HG03558 (cell line): Measurements from ENCODE around the gene RAB11FIP4.
"Not testable (repeated sequence)": the region's sequence is repeated elsewhere in the genome, so short reads cannot be mapped to it uniquely, and the experiment has no call there.

Source experiments
- ATAC-seq: cut with Tn5 transposase; IDR thresholded peaks from one replicate; pipeline ENCODE4 v1.9.1; 2021; ENCODE audit warnings: moderate number of reproducible peaks; ENCODE audit not compliant: unreplicated experiment; ENCODE audit errors: extremely low read depth

RAB11FIP4 gene

GRCh38 chr17:31427684-31428083 lies 36.2 kb downstream of the RAB11FIP4 start:
- ATAC-seq = no peak

DNA sequence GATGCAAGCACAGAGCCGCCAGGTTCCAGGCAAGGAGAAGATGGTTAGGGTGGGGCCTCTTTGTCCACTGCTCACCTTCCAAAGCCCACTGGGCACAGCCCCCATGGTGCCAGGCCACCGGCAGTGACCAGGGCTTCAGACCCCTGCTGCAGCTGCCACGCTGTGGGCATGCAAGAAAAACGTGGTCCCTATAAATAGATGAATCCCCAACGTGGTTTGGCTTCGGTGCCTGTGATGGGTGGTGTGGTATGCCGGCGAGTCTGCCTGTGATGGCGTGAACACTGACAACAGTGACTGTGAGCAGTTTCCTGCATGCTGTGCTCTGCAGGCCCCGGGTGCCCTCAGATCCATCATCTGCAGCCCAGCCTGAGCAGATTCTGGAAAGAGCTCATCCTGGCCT lies 36.6 kb downstream of the RAB11FIP4 start:
- ATAC-seq = no peak

- ATAC-seq = no peak
Measured at GRCh38 chr17:31428512-31428911, 37.0 kb downstream of the RAB11FIP4 start.

- ATAC-seq = no peak
Measured at GRCh38 chr17:31431098-31431851, 39.8 kb downstream of the RAB11FIP4 start.

DNA sequence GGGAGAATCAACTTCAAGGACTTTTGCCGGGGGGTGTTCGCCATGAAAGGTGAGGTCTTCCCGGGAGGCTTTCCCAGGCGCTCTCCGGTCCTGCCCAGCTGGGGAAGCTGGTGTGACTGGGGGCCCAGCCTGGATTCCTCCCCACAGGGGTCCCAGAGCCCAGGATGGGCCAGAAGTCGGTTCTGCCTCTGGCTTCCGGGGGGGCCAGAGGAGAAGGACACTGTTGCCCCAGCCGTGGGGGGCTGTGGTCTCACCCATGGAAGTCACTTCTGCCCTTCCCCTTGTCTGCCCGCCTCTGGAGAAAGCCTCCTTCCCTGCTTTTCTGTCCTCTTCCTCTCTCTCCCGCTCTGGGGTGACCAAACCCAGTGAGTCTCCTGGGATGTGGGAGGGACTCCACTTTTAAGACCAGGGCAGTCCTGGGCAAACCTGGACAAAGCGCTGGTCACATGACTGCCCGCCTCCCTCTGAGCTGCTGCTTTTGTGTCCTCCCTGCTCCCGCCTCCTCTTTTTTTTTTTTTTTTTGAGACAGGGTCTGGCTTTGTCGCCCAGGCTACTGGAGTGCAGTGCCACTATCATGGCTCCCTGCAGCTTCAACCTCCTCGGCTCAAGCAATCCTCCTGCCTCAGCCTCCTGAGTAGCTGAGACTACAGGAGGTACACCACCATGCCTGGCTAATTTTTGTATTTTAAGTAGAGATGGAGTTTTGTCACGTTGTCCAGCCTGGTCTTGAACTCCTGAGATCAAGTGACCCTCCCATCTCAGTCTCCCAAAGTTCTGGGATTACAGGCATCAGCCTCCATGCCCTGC lies 40.6 kb downstream of the RAB11FIP4 start:
- no peak for ATAC-seq

GRCh38 chr17:31433091-31433790 lies 41.8 kb downstream of the RAB11FIP4 start:
- no peak for ATAC-seq

- ATAC-seq = no peak
Measured at GRCh38 chr17:31433811-31434726, 42.6 kb downstream of the RAB11FIP4 start.

- ATAC-seq = no peak
Measured at GRCh38 chr17:31434727-31435050, 43.2 kb downstream of the RAB11FIP4 start.

DNA sequence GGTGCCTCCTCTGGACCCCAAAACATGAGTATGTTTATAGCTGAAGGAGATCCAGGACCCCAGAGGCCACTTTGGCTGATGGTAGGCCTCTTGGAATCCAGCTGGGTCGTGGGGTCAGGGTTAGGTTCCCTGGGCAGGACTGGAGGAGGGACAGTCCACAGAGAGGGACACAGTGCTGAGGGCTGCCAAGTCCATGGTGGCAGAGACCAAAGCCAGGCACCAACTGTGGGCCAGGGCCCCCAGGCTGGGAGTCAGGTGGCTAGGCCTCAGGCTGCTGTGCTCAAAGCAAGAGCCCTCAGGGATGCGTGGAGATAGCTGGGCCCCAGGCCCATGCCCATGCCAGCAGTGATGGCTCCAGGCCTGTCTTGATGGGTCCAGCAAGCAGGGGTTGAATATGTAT lies 44.1 kb downstream of the RAB11FIP4 start:
- no peak for ATAC-seq

GRCh38 chr17:31437720-31438400 lies 46.4 kb downstream of the RAB11FIP4 start:
- ATAC-seq = no peak

DNA sequence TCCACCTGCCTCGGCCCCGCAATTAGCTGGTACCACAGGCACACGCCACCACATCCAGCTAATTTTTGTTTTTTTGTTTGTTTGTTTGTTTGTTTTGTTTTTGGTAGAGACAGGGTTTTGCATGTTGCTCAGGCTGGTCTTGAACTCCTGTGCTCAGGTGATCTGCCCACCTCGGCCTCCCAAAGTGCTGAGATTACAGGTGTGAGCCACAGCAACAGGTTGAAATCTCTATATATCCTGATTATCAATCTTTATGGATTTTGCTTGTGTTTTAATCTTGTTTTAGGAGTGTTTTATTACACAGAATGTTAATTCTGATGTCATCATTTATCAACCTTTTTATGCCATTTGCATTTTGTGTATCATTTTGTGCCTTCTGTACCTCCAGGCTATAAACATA lies 48.2 kb downstream of the RAB11FIP4 start:
- no peak for ATAC-seq

DNA sequence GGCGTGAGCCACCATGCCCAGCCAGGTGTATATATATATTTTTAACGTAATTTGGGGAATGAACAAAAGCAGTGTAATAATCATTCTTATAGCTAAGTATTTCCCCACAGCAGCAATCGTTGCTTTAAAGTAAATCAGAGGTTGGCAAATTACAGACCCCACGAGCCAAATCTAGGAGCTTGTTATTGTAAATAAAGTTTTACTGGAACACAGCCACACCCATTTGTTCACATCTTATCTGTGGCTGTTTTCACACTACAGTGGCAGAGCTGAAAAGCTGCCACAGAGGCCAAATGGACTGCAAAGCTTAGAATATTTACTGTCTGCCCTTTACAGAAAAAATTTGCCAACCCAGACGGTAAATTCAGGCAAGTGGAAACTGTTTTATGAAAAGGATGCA lies 50.8 kb downstream of the RAB11FIP4 start:
- no peak for ATAC-seq

- ATAC-seq = not testable (repeated sequence)
Measured at GRCh38 chr17:31442856-31443255, 51.4 kb downstream of the RAB11FIP4 start.

DNA sequence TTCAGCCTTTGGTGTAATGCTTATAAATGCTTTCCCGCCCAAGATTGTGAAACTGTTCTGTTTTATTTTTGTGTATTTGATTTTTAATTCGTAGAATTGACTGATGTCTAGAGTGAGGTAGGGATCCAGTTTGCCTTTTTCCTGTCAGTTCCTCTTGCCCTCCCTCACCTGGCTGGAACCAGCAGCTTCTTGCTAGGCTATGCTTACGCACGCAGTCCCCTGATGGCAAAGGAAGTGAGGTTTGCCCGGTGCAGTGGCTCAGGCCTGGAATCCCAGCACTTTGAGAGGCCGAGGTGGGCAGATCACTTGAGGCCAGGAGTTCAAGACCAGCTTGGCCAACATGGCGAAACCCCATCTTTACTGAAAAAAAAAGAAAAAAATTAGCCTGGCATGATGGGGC lies 51.9 kb downstream of the RAB11FIP4 start:
- no peak for ATAC-seq

- no peak for ATAC-seq
Measured at GRCh38 chr17:31444026-31444425, 52.6 kb downstream of the RAB11FIP4 start.

DNA sequence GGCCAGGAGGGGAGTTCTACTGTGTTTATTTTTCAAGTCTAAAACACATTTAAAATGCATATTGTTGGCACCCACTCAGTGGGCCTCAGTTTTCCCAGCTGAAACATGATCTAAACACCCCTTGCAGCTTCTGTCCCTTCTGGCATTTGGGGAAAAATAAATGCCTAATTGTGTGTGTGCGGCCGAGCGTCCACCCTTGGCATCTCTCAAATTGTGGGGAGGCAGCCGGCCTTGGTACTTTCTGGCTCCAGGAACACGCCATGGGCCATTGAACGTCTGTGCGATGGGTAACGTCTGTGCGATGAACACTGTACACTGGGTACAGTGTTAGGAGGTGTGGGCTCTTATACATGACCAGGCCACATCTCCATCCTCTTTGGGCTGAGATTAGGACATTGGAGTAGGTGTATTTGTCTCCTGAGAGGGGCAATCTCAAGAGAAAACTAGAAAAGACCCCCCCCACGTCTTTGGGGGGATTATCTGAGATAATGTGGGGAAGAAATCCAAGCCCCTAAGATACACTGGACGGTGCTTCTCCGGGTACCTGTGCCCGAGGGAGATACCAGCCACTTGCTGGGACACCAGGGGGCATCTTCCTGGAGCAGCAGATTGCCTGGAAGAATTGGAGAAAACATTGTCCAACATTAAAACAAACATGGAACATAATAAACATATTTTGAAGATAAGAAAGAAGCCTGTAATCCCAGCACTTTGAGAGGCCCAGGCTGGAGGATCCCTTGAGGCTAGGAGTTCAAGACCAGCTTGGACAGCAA lies 54.9 kb downstream of the RAB11FIP4 start:
- ATAC-seq = no peak

- no peak for ATAC-seq
Measured at GRCh38 chr17:31448467-31449077, 57.1 kb downstream of the RAB11FIP4 start.

GRCh38 chr17:31449111-31449510 lies 57.6 kb downstream of the RAB11FIP4 start:
- no peak for ATAC-seq
